K562 (cell line): Measurements from ENCODE around the gene GNGT2. TPM values are rescaled to one million over a fixed set of nuclear protein-coding genes. Genes with fewer than 3 reads are reported as not detected.

ENCODE experiments used
- ATAC-seq: fragments of 200-7000 bp; cut with Tn5 transposase; 3 replicates; pipeline ENCODE4 v1.9.1; 2020; ENCODE audit warnings: moderate library complexity
- BruUV-seq: library from RNA; stranded (reverse); fragments of 400-500 nt; replicated peaks from 2 replicates; lab custom pipeline; 2021; lab: Mats Ljungman, UMichigan
- CTCF ChIA-PET: fragments of 300-600 bp; formaldehyde crosslinking; extraction: SDS; loops from one replicate; lab custom pipeline; 2021; ENCODE audit warnings: low intra/inter-chr PET ratio; lab: Yijun Ruan, JAX
- POLR2A ChIA-PET: fragments of 300-600, 350-650 bp; sonication (Branson Sonifier 250); formaldehyde crosslinking; extraction: SDS; loops from one replicate; lab custom pipeline; 2021; ENCODE audit warnings: antibody characterized with exemption, inconsistent platforms; lab: Yijun Ruan, JAX
- DNase-seq, 4 experiments: peaks; one replicate each; pipeline versions ENCODE4 v3.0.0 to v3.0.0-alpha.2; 2011 to 2018; ENCODE audit warnings: low spot score in 3 of 4, mixed read lengths in 3 of 4; ENCODE audit errors: extremely low read depth in 1 of 4
- FAIRE-seq: peaks from 2 replicates; lab custom pipeline; 2011; peaks lifted over from hg19 to GRCh38; lab: Jason Lieb, UNC
- H2AFZ ChIP-seq: 2 replicates; pipeline ENCODE4 v1.6.0; 2011; ENCODE audit warnings: low read depth, low read length, control low read depth, inconsistent platforms
- H3K27ac ChIP-seq: fragments of 200-600 bp; 3 replicates; pipeline ENCODE4 v1.8.0; 2011; ENCODE audit warnings: low read depth, mild to moderate bottlenecking, control low read depth, inconsistent platforms, low read length, moderate library complexity, mixed read lengths; ENCODE audit errors: extremely low read depth
- H3K27me3 ChIP-seq, 2 experiments: fragments of 300-600 bp in 1 of 2; 2 replicates in 1 of 2; 3 replicates in 1 of 2; pipeline versions ENCODE4 v1.6.0 to v1.8.0; 2011; ENCODE audit warnings: inconsistent platforms in 2 of 2, low read length in 2 of 2, mild to moderate bottlenecking in 1 of 2, mixed read lengths in 1 of 2, moderate library complexity in 1 of 2; ENCODE audit not compliant: control insufficient read depth in 2 of 2, insufficient read depth in 2 of 2
- H3K36me3 ChIP-seq: fragments of 300-600 bp; 3 replicates; pipeline ENCODE4 v1.8.0; 2011; ENCODE audit warnings: mild to moderate bottlenecking, low read length, inconsistent platforms; ENCODE audit not compliant: control insufficient read depth, insufficient read depth
- H3K4me1 ChIP-seq, 2 experiments: fragments of 200-600 bp in 1 of 2; replicated peaks in 1 of 2; 2 replicates in 1 of 2; 3 replicates in 1 of 2; pipeline versions ENCODE4 v1.5.1 to v1.8.0; 2011; ENCODE audit warnings: inconsistent platforms in 2 of 2, low read length in 2 of 2, mild to moderate bottlenecking in 1 of 2, mixed read lengths in 1 of 2, moderate library complexity in 1 of 2; ENCODE audit not compliant: control insufficient read depth in 2 of 2, insufficient read depth in 2 of 2
- H3K4me2 ChIP-seq: 2 replicates; pipeline ENCODE4 v1.6.1; 2011; ENCODE audit warnings: low read length, control low read depth, inconsistent platforms, mixed read lengths; ENCODE audit not compliant: insufficient read depth
- H3K4me3 ChIP-seq: fragments of 200-600 bp; sonication (generic), shearing (Covaris generic); 2 replicates; pipeline ENCODE4 v1.5.1; 2016; ENCODE audit warnings: control low read depth, inconsistent platforms
- H3K79me2 ChIP-seq: fragments of 200-600 bp; 3 replicates; pipeline ENCODE4 v1.8.0; 2011; ENCODE audit warnings: low read length, inconsistent platforms; ENCODE audit not compliant: control insufficient read depth, insufficient read depth
- H3K9ac ChIP-seq, 2 experiments: 2 replicates each; pipeline versions ENCODE4 v1.6.0 to v1.6.1; 2011; ENCODE audit warnings: low read depth in 2 of 2, low read length in 2 of 2, control low read depth in 1 of 2, inconsistent platforms in 1 of 2, mild to moderate bottlenecking in 1 of 2, mixed read lengths in 1 of 2; ENCODE audit not compliant: insufficient read depth in 1 of 2
- H3K9me1 ChIP-seq: one replicate; pipeline ENCODE4 v1.6.0; 2011; ENCODE audit warnings: inconsistent platforms, mild to moderate bottlenecking, low read length, moderate library complexity; ENCODE audit not compliant: control insufficient read depth, insufficient read depth
- H3K9me3 ChIP-seq: replicated peaks from 2 replicates; pipeline ENCODE4 v1.5.1; 2011; ENCODE audit warnings: low read depth, low read length, inconsistent platforms; ENCODE audit not compliant: control insufficient read depth, insufficient read depth
- H4K20me1 ChIP-seq: replicated peaks from 2 replicates; pipeline ENCODE4 v1.6.1; 2011; ENCODE audit warnings: low read length, inconsistent platforms, mixed read lengths; ENCODE audit not compliant: control insufficient read depth, insufficient read depth
- CXXC5 ChIP-seq: fragments of 250-450 bp; sonication (Bioruptor Pico); IDR thresholded peaks from 2 replicates; pipeline ENCODE4 v1.8.0; 2022; ENCODE audit warnings: inconsistent platforms, mild to moderate bottlenecking, moderate library complexity
- GABPB2 ChIP-seq: fragments of 250-450 bp; sonication (Bioruptor Pico); conservative IDR thresholded peaks from 2 replicates; pipeline ENCODE4 v1.5.1; 2021; ENCODE audit warnings: mild to moderate bottlenecking
- HNRNPL ChIP-seq: fragments of 200-400 bp; formaldehyde crosslinking; IDR thresholded peaks from 2 replicates; pipeline ENCODE4 v1.6.1; 2017; ENCODE audit warnings: low read depth, mild to moderate bottlenecking, low read length
- SLC30A9 ChIP-seq: fragments of 250-450 bp; sonication (Bioruptor Pico); IDR thresholded peaks from 2 replicates; pipeline ENCODE4 v1.8.0; 2022; ENCODE audit warnings: mild to moderate bottlenecking, moderate library complexity
- ZNF280A ChIP-seq: fragments of 450-650 bp; IDR thresholded peaks from 2 replicates; pipeline ENCODE4 v1.6.1; 2018; ENCODE audit warnings: mild to moderate bottlenecking, low read depth; ENCODE audit not compliant: partially characterized antibody
- WGBS: fragments of 100-300 bp; shearing (Covaris generic); methylation state at CpG from one replicate; pipeline ENCODE4 v1.1.6; 2016; ENCODE audit warnings: low coverage, mixed read lengths; ENCODE audit not compliant: insufficient coverage; ENCODE audit errors: missing lambda C conversion rate; 5-methylcytosine and 5-hydroxymethylcytosine counted together
- in situ Hi-C: fragments of 300-500 bp; cut with MboI; formaldehyde crosslinking; loops from 4 replicates; pipeline ENCODE4 v1.15.0; 2018; ENCODE audit warnings: inconsistent platforms, mixed read lengths
- intact Hi-C: fragments of 100-400 bp; cut with micrococcal nuclease; formaldehyde crosslinking; loops from 2 replicates; pipeline ENCODE4 v1.14.2; 2022
- polyA plus RNA-seq, 8 experiments: library from polyadenylated mRNA; depleted of rRNA in 4 of 8; stranded (reverse) in 5 of 8; unstranded in 3 of 8; fragments of >200 nt; fragmentation: Nextera tagmentation in 2 of 8; fragmentation: Illumina TruSeq in 1 of 8; extraction: Ambion mirVana in 2 of 8; extraction: Trizol in 1 of 8; gene quantifications; 2 replicates each; pipeline versions ENCODE4 v1.2.1 to v1.2.3, GENCODE V29; 2011 to 2014; ENCODE audit warnings: inconsistent platforms in 1 of 8, missing spikeins in 1 of 8
- total RNA-seq, 7 experiments: library from RNA; depleted of rRNA in 6 of 7; stranded (reverse); fragments of >200 nt in 6 of 7; fragmentation: Illumina TruSeq in 2 of 7; extraction: Trizol in 2 of 7; gene quantifications; 2 replicates each; pipeline versions ENCODE4 v1.2.1 to v1.2.3, GENCODE V29; 2011 to 2021; ENCODE audit warnings: low replicate concordance in 1 of 7

GNGT2 gene
- total and polyA plus RNA-seq, 9 of the 15 experiments (the other 6 are each of a cell fraction or from before 2014, with no cell fraction given) = not detected

- no peak for FAIRE-seq
- TF ChIP-seq SLC30A9 (CRISPR knock-in tag) (no peak), CXXC5 (CRISPR knock-in tag) (peak; percentile 72)
- Histone ChIP-seq H3K4me3 (no peak overlapping the region), H3K9me1 (no peaks in the 10 kb centered on the region), H3K9ac (no peak overlapping the region), H3K79me2 (no peaks in the 10 kb centered on the region), H2AFZ (no peak overlapping the region), H3K4me1 (peaks cover 6 to 22% of the 10 kb centered on the region in 2 experiments; a peak in 4 of 5 replicates), H3K4me2 (no peak overlapping the region), H4K20me1 (no peaks in the 10 kb centered on the region), H3K27ac (no peak overlapping the region), H3K27me3 (peaks cover 7 to 57% of the 10 kb centered on the region in 2 experiments; a peak in 3 of 5 replicates), H3K9me3 (no peaks in the 10 kb centered on the region), H3K36me3 (no peaks in the 10 kb centered on the region)
- DNase-seq = no peak
- intact Hi-C loops = no loop called here
- WGBS = 24% methylated on average over 13 of the region's 13 CpGs
- no TSS peak for BruUV-seq
- in situ Hi-C loops = no loop called here
- no peak for ATAC-seq
- POLR2A ChIA-PET = no interaction called here
- CTCF ChIA-PET = no interaction called here
Observed at GRCh38 chr17:49216482-49216881, 6.1 kb upstream of the GNGT2 start.

GRCh38 chr17:49214676-49215360 is 4.4 kb upstream of the GNGT2 start:
- Histone ChIP-seq H4K20me1 (no peaks in the 10 kb centered on the region), H2AFZ (no peak overlapping the region)

More at GRCh38 chr17:49214676-49215360, 4.4 kb upstream of the GNGT2 start:
- POLR2A ChIA-PET = interaction anchor here (0.7 to 1.1 kb wide), 4 partner anchors 10 to 58 kb away, joined by 3 to 4 read pairs (median 4); no protein-coding TSS in a partner anchor
- in situ Hi-C loops = no loop called here
- H3K9ac ChIP-seq = no peak overlapping the region
- no TSS peak for BruUV-seq
- peaks cover 18 to 67% of the 10 kb centered on the region in 2 experiments; a peak in 4 of 5 replicates for H3K27me3 ChIP-seq
- H3K9me3 ChIP-seq = no peaks in the 10 kb centered on the region
- TF ChIP-seq HNRNPL = no peak
- TF ChIP-seq ZNF280A = no peak
- TF ChIP-seq GABPB2 (CRISPR knock-in tag) = no peak
- FAIRE-seq (no peak), DNase-seq (no peak), ATAC-seq (no peak)
- CTCF ChIA-PET = no interaction called here
- H3K4me1 ChIP-seq = peaks cover 6 to 20% of the 10 kb centered on the region in 2 experiments; a peak in 4 of 5 replicates
- no peak overlapping the region for H3K4me3 ChIP-seq
- intact Hi-C loops = no loop called here
- H3K9me1 ChIP-seq = no peaks in the 10 kb centered on the region
- no peaks in the 10 kb centered on the region for H3K36me3 ChIP-seq
- H3K27ac ChIP-seq = no peak overlapping the region
- no peaks in the 10 kb centered on the region for H3K79me2 ChIP-seq
- 12% methylated on average over 12 of the region's 12 CpGs for WGBS
- no peak overlapping the region for H3K4me2 ChIP-seq
